Heart left ventricle (tissue), 13 donors: Measurements from ENCODE around the gene TBX2.

ENCODE experiments used
- POLR2A ChIP-seq, 2 donors: fragments of 450-650 bp; IDR thresholded peaks; one replicate each; pipeline ENCODE4 v1.6.1; 2017; ENCODE audit warnings: antibody characterized with exemption in 2 of 2, mild to moderate bottlenecking in 2 of 2, moderate library complexity in 2 of 2
- TF ChIP-seq, protein P1 (sequence below), 12 donors: fragments of 200-600 bp; sonication (generic) in 4 of 12; IDR thresholded peaks; one replicate each; pipeline versions ENCODE4 v1.5.0 to v1.8.0; 2018 to 2022; ENCODE audit warnings: antibody characterized with exemption in 12 of 12, mild to moderate bottlenecking in 5 of 12
- donor health status: ischemic (EF 13 %, LVEDD 7.1; RV severe dilation, severe dysfunction).
- donor health status: DM: no; HTN: yes; CAD: no.
- donor health status: DM: no; HTN: no; CAD: no.
- donor health status: ischemic (EF 25% LVEDD 6.9; RV normal size, moderate dysfunction).
- donor health status: ischemic (EF 25% LVEDD 5.7; RV mildly dilated, moderate dysfunction).
- donor health status: ischemic (EF 35%, LVEDD 5.7; RV mildly dilated, moderate dysfunction).
- donor health status: nonischemic (EF 11% LVEDD 7.7; RV severe dilation, severe dysfunction).
- donor health status: DM: yes; HTN: yes; CAD: no.
- donor health status: PGD.
- donor health status: ischemic (EF 29% LVEDD 5.4; RV normal size, mild dysfunction).
- donor health status: nonischemic (EF 23%, LVEDD 6.1; RV moderate dilation, normal function).

GRCh38 chr17:61354895-61355874, 44.5 kb upstream of the TBX2 start:
- TF ChIP-seq, protein P1, sequence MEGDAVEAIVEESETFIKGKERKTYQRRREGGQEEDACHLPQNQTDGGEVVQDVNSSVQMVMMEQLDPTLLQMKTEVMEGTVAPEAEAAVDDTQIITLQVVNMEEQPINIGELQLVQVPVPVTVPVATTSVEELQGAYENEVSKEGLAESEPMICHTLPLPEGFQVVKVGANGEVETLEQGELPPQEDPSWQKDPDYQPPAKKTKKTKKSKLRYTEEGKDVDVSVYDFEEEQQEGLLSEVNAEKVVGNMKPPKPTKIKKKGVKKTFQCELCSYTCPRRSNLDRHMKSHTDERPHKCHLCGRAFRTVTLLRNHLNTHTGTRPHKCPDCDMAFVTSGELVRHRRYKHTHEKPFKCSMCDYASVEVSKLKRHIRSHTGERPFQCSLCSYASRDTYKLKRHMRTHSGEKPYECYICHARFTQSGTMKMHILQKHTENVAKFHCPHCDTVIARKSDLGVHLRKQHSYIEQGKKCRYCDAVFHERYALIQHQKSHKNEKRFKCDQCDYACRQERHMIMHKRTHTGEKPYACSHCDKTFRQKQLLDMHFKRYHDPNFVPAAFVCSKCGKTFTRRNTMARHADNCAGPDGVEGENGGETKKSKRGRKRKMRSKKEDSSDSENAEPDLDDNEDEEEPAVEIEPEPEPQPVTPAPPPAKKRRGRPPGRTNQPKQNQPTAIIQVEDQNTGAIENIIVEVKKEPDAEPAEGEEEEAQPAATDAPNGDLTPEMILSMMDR (IDR thresholded peaks at IDR 0.05) = no peak
- TF ChIP-seq POLR2A (IDR thresholded peaks at IDR 0.05) = no peak
